HCT116 (cell line): ENCODE measurements around the gene GPHA2. TPM values are rescaled to one million over a fixed set of nuclear protein-coding genes. Genes with fewer than 3 reads are reported as not detected.

Source experiments
- ATAC-seq: fragments of 200-7000 bp; cut with Tn5 transposase; 2 replicates; pipeline ENCODE4 v1.9.1; 2020; ENCODE audit warnings: mild to moderate bottlenecking, moderate library complexity
- BruUV-seq: library from RNA; stranded (reverse); fragments of 400-500 nt; replicated peaks from 2 replicates; lab custom pipeline; 2021; lab: Mats Ljungman, UMichigan
- CTCF ChIA-PET: fragments of 300-600 bp; sonication (Branson Sonifier 250); formaldehyde crosslinking; loops from one replicate; lab custom pipeline; 2021; ENCODE audit warnings: antibody characterized with exemption; lab: Charles Lee
- POLR2A ChIA-PET: fragments of 300-600, 350-600 bp; sonication (Branson Sonifier 250); formaldehyde crosslinking; loops from one replicate; lab custom pipeline; 2021; ENCODE audit warnings: antibody characterized with exemption; lab: Charles Lee
- RAD21 ChIA-PET, 2 experiments: fragments of 300-600 bp; sonication (Branson Sonifier 250); formaldehyde crosslinking; loops; one replicate each; lab custom pipeline; 2023; ENCODE audit warnings: low total read pairs in 2 of 2; ENCODE audit not compliant: uncharacterized antibody in 2 of 2, unreplicated experiment in 2 of 2, low non-redundant PET in 1 of 2; lab: Charles Lee
- DNase-seq: peaks from one replicate; pipeline ENCODE4 v3.0.0-alpha.2; 2010; ENCODE audit warnings: low read depth, low spot score
- H2AFZ ChIP-seq: fragments of 200-600 bp; shearing (Covaris generic), sonication (generic); 2 replicates; pipeline ENCODE4 v1.6.1; 2017; ENCODE audit warnings: low read depth, mixed run types, mixed read lengths, antibody characterized with exemption, low read length; ENCODE audit not compliant: poor library complexity, severe bottlenecking
- H3K27ac ChIP-seq: 2 replicates; pipeline ENCODE4 v1.5.1; 2012; ENCODE audit warnings: low read depth, low read length
- H3K27me3 ChIP-seq: fragments of 200-600 bp; sonication (generic); 2 replicates; pipeline ENCODE4 v1.6.1; 2016; ENCODE audit warnings: mixed run types, low read length, mixed read lengths; ENCODE audit not compliant: insufficient read depth
- H3K36me3 ChIP-seq, 2 experiments: fragments of 200-500 bp in 1 of 2; fragments of 200-600 bp in 1 of 2; sonication (Bioruptor generic) in 1 of 2; sonication (generic) in 1 of 2; 2 replicates each; pipeline versions ENCODE4 v1.5.1 to v1.6.1; 2014 to 2016; ENCODE audit warnings: low read length in 2 of 2, inconsistent platforms in 1 of 2, mixed read lengths in 1 of 2, mixed run types in 1 of 2; ENCODE audit not compliant: insufficient read depth in 2 of 2, control insufficient read depth in 1 of 2
- H3K4me1 ChIP-seq, 2 experiments: fragments of 200-600 bp in 1 of 2; sonication (generic) in 1 of 2; 2 replicates each; pipeline versions ENCODE4 v1.5.1 to v1.6.1; 2012 to 2017; ENCODE audit warnings: low read length in 2 of 2, inconsistent platforms in 1 of 2, mild to moderate bottlenecking in 1 of 2, mixed read lengths in 1 of 2, mixed run types in 1 of 2, moderate library complexity in 1 of 2; ENCODE audit not compliant: insufficient read depth in 2 of 2, control insufficient read depth in 1 of 2
- H3K4me2 ChIP-seq: fragments of 200-600 bp; sonication (generic); 2 replicates; pipeline ENCODE4 v1.6.1; 2017; ENCODE audit warnings: mixed run types, low read length, mixed read lengths
- H3K4me3 ChIP-seq, 2 experiments: fragments of 200-600 bp in 1 of 2; sonication (generic) in 1 of 2; replicated peaks in 1 of 2; 2 replicates each; pipeline ENCODE4 v1.5.1; 2011 to 2016; ENCODE audit warnings: low read length in 2 of 2, control low read depth in 1 of 2, low read depth in 1 of 2, mild to moderate bottlenecking in 1 of 2, mixed read lengths in 1 of 2, mixed run types in 1 of 2
- H3K79me2 ChIP-seq: fragments of 200-600 bp; sonication (generic); 2 replicates; pipeline ENCODE4 v1.6.1; 2017; ENCODE audit warnings: mild to moderate bottlenecking, mixed run types, low read length, moderate library complexity, mixed read lengths; ENCODE audit not compliant: insufficient read depth
- H3K9ac ChIP-seq: fragments of 200-600 bp; sonication (generic); 2 replicates; pipeline ENCODE4 v1.6.1; 2016; ENCODE audit warnings: low read length, mixed read lengths
- H3K9me2 ChIP-seq: fragments of 200-600 bp; sonication (generic), shearing (Covaris generic); 2 replicates; pipeline ENCODE4 v1.6.1; 2017; ENCODE audit warnings: mixed run types, mild to moderate bottlenecking, moderate library complexity; ENCODE audit not compliant: insufficient read depth
- H3K9me3 ChIP-seq, 2 experiments: fragments of 200-500 bp in 1 of 2; fragments of 200-600 bp in 1 of 2; sonication (Bioruptor generic) in 1 of 2; sonication (generic) in 1 of 2; 2 replicates each; pipeline ENCODE4 v1.6.1; 2014 to 2017; ENCODE audit warnings: low read length in 2 of 2, mixed read lengths in 2 of 2, inconsistent platforms in 1 of 2, low read depth in 1 of 2, mild to moderate bottlenecking in 1 of 2, mixed run types in 1 of 2, moderate library complexity in 1 of 2; ENCODE audit not compliant: control insufficient read depth in 1 of 2, insufficient read depth in 1 of 2
- H4K20me1 ChIP-seq: fragments of 200-600 bp; sonication (generic), shearing (Covaris generic); 2 replicates; pipeline ENCODE4 v1.6.1; 2017; ENCODE audit warnings: mixed run types, mild to moderate bottlenecking, moderate library complexity; ENCODE audit not compliant: insufficient read depth
- CBX3 ChIP-seq: IDR thresholded peaks from 2 replicates; pipeline ENCODE4 v1.6.1; 2012; ENCODE audit warnings: low read depth
- EZH2phosphoT487 ChIP-seq: fragments of 200-600 bp; IDR thresholded peaks from 2 replicates; pipeline ENCODE4 v1.6.1; 2018; ENCODE audit warnings: antibody characterized with exemption, borderline replicate concordance
- TCF7L2 ChIP-seq: IDR thresholded peaks from 2 replicates; pipeline ENCODE4 v1.7.0; 2011; ENCODE audit warnings: borderline replicate concordance, inconsistent platforms; ENCODE audit not compliant: insufficient read depth, insufficient read length; ENCODE audit errors: extremely low read depth
- intact Hi-C: fragments of 100-400 bp; cut with micrococcal nuclease; formaldehyde crosslinking; loops from 2 replicates; pipeline ENCODE4 v1.10.0; 2022
- total RNA-seq: library from RNA; stranded (reverse); gene quantifications from one replicate; pipeline ENCODE4 v1.2.1, GENCODE V29; 2021; ENCODE audit not compliant: unreplicated experiment
- TF ChIP-seq, protein P1 (sequence below): IDR thresholded peaks from 2 replicates; pipeline ENCODE4 v1.6.1; 2011; ENCODE audit warnings: mild to moderate bottlenecking, low read length, moderate library complexity; ENCODE audit not compliant: insufficient replicate concordance; ENCODE audit errors: extremely low read depth
- TF ChIP-seq, protein P2 (sequence below), 3 experiments: fragments of 200-600 bp in 1 of 3; sonication (generic) in 1 of 3; IDR thresholded peaks in 2 of 3; conservative IDR thresholded peaks in 1 of 3; 2 replicates each; pipeline ENCODE4 v1.5.1; 2012 to 2017; ENCODE audit warnings: low read depth in 2 of 3, low read length in 2 of 3, antibody characterized with exemption in 1 of 3, borderline replicate concordance in 1 of 3, control low read depth in 1 of 3, mild to moderate bottlenecking in 1 of 3, mixed read lengths in 1 of 3, mixed run types in 1 of 3, moderate library complexity in 1 of 3; ENCODE audit not compliant: insufficient read depth in 1 of 3
- TF ChIP-seq, protein P3 (sequence below): IDR thresholded peaks from 2 replicates; pipeline ENCODE4 v1.6.1; 2012; ENCODE audit warnings: low read depth

The GPHA2 gene
- total RNA-seq, 1 experiment from 2014 or later, result not detected

DNA sequence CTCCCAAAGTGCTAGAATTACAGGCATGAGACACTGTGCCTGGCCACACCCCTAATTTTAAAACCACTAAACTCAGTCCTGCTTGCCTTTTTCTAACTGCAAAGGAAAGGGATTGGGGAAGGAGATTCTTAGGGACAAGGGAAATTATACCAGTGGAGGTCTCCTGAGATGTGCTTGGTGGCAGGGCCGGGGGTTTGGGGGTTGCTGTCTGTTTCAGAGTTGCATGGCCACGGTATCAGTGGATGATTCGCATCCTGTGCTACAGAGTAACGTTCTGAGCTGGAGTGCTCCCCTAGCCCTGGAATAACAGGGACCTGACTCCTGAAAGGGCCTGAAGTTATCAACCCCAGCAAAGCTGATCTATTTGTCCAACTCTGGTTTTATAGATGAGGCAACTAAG, 846 bp upstream of the GPHA2 start:
- ATAC-seq, result no peak
- Histone ChIP-seq H3K4me1 (peaks cover 8 to 15% of the 10 kb centered on the region in 2 experiments; a peak in 3 of 4 replicates), H3K27me3 (no peaks in the 10 kb centered on the region), H4K20me1 (no peaks in the 10 kb centered on the region), H3K4me2 (no peak overlapping the region), H2AFZ (no peak overlapping the region), H3K9ac (no peak overlapping the region), H3K27ac (no peak overlapping the region), H3K9me2 (no peaks in the 10 kb centered on the region), H3K79me2 (no peaks in the 10 kb centered on the region), H3K36me3 (no peaks in the 10 kb centered on the region), H3K4me3 (no peak overlapping the region), H3K9me3 (no peaks in the 10 kb centered on the region)
- intact Hi-C loops, result no loop called here
- TF ChIP-seq, protein P1, sequence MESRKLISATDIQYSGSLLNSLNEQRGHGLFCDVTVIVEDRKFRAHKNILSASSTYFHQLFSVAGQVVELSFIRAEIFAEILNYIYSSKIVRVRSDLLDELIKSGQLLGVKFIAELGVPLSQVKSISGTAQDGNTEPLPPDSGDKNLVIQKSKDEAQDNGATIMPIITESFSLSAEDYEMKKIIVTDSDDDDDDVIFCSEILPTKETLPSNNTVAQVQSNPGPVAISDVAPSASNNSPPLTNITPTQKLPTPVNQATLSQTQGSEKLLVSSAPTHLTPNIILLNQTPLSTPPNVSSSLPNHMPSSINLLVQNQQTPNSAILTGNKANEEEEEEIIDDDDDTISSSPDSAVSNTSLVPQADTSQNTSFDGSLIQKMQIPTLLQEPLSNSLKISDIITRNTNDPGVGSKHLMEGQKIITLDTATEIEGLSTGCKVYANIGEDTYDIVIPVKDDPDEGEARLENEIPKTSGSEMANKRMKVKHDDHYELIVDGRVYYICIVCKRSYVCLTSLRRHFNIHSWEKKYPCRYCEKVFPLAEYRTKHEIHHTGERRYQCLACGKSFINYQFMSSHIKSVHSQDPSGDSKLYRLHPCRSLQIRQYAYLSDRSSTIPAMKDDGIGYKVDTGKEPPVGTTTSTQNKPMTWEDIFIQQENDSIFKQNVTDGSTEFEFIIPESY, result no peak
- TF ChIP-seq TCF7L2 (no peak), CBX3 (no peak), EZH2phosphoT487 (no peak)
- TF ChIP-seq, protein P2, sequence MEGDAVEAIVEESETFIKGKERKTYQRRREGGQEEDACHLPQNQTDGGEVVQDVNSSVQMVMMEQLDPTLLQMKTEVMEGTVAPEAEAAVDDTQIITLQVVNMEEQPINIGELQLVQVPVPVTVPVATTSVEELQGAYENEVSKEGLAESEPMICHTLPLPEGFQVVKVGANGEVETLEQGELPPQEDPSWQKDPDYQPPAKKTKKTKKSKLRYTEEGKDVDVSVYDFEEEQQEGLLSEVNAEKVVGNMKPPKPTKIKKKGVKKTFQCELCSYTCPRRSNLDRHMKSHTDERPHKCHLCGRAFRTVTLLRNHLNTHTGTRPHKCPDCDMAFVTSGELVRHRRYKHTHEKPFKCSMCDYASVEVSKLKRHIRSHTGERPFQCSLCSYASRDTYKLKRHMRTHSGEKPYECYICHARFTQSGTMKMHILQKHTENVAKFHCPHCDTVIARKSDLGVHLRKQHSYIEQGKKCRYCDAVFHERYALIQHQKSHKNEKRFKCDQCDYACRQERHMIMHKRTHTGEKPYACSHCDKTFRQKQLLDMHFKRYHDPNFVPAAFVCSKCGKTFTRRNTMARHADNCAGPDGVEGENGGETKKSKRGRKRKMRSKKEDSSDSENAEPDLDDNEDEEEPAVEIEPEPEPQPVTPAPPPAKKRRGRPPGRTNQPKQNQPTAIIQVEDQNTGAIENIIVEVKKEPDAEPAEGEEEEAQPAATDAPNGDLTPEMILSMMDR (IDR thresholded peaks at IDR 0.05 in 2 of 3, conservative IDR thresholded peaks at IDR 0.05 in 1 of 3; ENCODE audit: borderline replicate concordance in 1 of 3, insufficient read depth in 1 of 3, low read depth in 2 of 3, low read length in 2 of 3), result no peak
- TF ChIP-seq, protein P3, sequence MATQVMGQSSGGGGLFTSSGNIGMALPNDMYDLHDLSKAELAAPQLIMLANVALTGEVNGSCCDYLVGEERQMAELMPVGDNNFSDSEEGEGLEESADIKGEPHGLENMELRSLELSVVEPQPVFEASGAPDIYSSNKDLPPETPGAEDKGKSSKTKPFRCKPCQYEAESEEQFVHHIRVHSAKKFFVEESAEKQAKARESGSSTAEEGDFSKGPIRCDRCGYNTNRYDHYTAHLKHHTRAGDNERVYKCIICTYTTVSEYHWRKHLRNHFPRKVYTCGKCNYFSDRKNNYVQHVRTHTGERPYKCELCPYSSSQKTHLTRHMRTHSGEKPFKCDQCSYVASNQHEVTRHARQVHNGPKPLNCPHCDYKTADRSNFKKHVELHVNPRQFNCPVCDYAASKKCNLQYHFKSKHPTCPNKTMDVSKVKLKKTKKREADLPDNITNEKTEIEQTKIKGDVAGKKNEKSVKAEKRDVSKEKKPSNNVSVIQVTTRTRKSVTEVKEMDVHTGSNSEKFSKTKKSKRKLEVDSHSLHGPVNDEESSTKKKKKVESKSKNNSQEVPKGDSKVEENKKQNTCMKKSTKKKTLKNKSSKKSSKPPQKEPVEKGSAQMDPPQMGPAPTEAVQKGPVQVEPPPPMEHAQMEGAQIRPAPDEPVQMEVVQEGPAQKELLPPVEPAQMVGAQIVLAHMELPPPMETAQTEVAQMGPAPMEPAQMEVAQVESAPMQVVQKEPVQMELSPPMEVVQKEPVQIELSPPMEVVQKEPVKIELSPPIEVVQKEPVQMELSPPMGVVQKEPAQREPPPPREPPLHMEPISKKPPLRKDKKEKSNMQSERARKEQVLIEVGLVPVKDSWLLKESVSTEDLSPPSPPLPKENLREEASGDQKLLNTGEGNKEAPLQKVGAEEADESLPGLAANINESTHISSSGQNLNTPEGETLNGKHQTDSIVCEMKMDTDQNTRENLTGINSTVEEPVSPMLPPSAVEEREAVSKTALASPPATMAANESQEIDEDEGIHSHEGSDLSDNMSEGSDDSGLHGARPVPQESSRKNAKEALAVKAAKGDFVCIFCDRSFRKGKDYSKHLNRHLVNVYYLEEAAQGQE, result no peak
- DNase-seq, result no peak
- POLR2A ChIA-PET, result no interaction called here
- CTCF ChIA-PET, result no interaction called here
- RAD21 ChIA-PET, result no interaction called here
- BruUV-seq, result no TSS peak
